ENCODE results near the gene C3orf18. TPM values are rescaled to one million over a fixed set of nuclear protein-coding genes. Genes with fewer than 3 reads are reported as not detected.

The C3orf18 gene
- total RNA-seq, 1 donor from 2014 or later = 12.7 TPM

DNA sequence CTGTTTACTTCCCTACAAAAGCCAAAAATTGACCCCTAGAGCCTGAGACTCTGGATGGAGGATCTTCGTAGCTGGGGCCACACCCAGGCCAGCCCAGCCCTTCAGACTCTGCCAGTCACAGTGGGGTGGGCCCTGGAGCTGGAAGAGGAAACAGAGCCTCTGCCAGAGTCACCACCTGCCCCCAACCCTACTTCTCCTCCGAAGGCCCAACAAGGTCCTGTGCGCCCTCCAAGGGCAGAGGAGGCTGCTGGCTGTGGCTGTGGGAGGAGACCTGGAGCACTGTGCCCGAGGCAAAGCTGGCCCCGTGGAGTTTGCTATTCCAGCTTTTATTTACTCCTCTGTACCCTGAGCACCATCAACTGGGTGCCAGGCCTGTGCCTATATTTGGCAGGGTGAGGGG is 25.0 kb upstream of the C3orf18 start:
- Mint-ChIP-seq H3K4me1 (no peaks in the 10 kb centered on the region), H3K36me3 (ENCODE audit: low read depth) (no peaks in the 10 kb centered on the region), H3K27me3 (ENCODE audit: low read depth) (no peaks in the 10 kb centered on the region), H3K9me3 (no peaks in the 10 kb centered on the region), H3K27ac (ENCODE audit: unreplicated experiment) (peak overlapping the region; percentile 19), H3K4me3 (no peak overlapping the region)
- TF ChIP-seq, protein P1, sequence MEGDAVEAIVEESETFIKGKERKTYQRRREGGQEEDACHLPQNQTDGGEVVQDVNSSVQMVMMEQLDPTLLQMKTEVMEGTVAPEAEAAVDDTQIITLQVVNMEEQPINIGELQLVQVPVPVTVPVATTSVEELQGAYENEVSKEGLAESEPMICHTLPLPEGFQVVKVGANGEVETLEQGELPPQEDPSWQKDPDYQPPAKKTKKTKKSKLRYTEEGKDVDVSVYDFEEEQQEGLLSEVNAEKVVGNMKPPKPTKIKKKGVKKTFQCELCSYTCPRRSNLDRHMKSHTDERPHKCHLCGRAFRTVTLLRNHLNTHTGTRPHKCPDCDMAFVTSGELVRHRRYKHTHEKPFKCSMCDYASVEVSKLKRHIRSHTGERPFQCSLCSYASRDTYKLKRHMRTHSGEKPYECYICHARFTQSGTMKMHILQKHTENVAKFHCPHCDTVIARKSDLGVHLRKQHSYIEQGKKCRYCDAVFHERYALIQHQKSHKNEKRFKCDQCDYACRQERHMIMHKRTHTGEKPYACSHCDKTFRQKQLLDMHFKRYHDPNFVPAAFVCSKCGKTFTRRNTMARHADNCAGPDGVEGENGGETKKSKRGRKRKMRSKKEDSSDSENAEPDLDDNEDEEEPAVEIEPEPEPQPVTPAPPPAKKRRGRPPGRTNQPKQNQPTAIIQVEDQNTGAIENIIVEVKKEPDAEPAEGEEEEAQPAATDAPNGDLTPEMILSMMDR (conservative IDR thresholded peaks at IDR 0.05) = no peak
- DNase-seq (ENCODE audit: low read depth, low spot score) = no peak

DNA sequence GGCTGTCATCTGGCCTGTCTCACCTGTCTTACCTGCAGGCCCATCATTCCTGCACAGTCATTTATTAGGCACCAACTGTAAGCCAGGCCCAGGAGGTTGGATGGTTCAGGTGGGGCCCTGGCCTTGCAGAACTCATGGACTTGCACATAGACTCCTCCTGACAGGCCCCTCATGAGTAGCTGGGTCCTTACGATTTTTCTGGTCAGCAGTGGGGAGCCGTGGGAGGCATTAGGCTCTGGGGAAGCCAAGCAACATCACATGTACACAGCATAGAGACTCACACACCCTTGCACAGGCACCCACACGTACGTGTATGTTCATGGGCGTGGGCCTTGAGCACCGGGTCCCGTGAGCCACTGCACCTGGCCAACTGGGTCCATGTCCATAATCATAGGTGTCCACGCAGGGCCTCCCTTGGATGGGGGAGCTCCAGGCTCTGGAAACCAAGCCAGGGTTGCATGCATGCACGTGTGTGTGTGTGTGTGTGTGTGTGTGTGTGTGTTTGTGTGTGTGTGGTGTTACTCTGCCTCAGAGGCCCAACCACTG is 23.7 kb upstream of the C3orf18 start:
- TF ChIP-seq, protein P1 (conservative IDR thresholded peaks at IDR 0.05) = no peak
- H3K27ac Mint-ChIP-seq (ENCODE audit: unreplicated experiment) = no peak overlapping the region

DNA sequence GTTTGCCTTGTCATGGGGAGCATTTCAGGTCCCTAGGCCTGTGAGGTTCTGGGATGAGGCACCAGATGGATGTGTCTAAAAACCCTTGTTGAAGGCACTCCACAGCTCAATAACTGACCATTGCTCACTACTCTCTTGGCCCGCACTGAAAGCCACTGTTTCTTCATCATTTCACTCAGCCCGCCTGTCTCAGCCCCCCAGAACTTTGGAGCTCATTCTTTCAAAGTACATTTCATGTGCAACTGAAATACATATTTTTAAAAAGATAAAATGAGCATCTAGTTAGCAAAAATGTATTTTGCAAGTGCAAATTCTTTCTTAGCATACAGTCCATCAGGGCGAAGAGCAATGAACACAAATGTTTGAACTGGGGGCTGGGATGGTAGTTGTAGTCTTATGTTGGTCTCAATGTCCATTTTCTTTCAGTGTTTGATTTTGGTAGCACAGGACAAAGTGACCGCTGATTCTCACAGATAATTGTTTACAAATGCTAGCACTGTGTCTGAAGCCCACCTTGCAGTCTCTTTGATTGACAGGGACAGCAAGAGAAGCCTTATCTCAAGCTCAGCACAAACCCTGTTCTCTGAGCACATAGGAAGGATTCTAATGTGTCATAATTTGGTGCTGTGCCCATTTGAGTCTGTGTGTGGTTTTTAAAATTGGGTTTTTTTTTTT is 21.3 kb upstream of the C3orf18 start:
- TF ChIP-seq, protein P1 (conservative IDR thresholded peaks at IDR 0.05) = no peak
- H3K36me3 Mint-ChIP-seq (ENCODE audit: low read depth) = no peaks in the 10 kb centered on the region
- no peaks in the 10 kb centered on the region for H3K27me3 Mint-ChIP-seq (ENCODE audit: low read depth)
- H3K27ac Mint-ChIP-seq (ENCODE audit: unreplicated experiment) = no peak overlapping the region
- H3K4me1 Mint-ChIP-seq = no peaks in the 10 kb centered on the region
- H3K4me3 Mint-ChIP-seq = no peak overlapping the region
- no peaks in the 10 kb centered on the region for H3K9me3 Mint-ChIP-seq
- DNase-seq (ENCODE audit: low read depth, low spot score) = no peak

More for the DNA sequence above, 23.7 kb upstream of the C3orf18 start:
- Mint-ChIP-seq H3K4me3 (no peak overlapping the region), H3K36me3 (ENCODE audit: low read depth) (no peaks in the 10 kb centered on the region), H3K4me1 (no peaks in the 10 kb centered on the region), H3K27me3 (ENCODE audit: low read depth) (no peaks in the 10 kb centered on the region), H3K9me3 (no peaks in the 10 kb centered on the region)
- no peak for DNase-seq (ENCODE audit: low read depth, low spot score)

DNA sequence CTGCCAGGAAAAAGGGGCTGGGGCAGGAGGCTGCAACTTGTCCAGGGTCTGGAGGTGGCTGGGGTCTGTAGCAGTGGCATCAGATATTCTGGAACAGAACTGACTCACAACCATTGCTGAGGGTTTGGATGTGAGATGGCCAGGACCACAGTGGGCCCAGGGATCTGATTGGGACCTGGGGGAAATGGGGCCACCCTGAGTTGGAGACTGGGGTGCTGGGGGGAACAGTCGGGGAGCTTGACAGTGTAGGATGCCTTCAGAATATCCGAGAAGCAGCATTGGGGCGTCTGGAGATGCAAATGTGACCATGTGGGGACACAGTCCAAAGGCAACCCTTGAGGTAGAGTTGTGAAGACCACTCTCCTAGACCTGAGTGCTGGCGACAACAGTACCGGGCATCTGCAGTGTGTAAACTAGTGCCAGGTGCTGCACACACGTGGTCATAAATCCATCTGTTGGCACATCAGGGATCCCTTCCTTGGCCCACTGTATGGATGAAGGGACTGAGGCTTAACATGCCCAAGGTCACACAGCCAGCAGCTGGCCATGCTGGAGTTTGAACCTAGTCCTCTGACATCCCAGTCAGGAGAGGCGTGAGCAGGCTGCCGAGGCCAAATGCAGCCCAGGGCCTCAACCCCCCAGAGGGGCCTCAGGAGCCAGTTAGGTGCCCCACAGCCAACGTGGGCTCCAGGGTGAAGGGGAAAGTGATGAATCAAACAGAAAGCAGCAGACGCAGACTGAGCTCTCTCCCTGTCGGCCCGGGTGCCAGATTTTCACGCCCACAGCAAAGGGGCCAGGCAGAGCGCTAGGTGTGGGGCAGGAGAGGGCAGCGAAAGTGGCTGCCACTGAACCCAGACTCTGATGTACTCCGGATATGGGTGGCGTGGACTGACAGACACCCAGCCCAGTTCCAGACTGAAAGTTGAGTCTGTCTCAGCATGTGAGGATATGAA is 20.5 kb upstream of the C3orf18 start:
- TF ChIP-seq, protein P1 (conservative IDR thresholded peaks at IDR 0.05) = no peak
- no peaks in the 10 kb centered on the region for H3K9me3 Mint-ChIP-seq
- H3K4me3 Mint-ChIP-seq = no peak overlapping the region
- H3K36me3 Mint-ChIP-seq (ENCODE audit: low read depth) = no peaks in the 10 kb centered on the region
- no peak for DNase-seq (ENCODE audit: low read depth, low spot score)
- H3K4me1 Mint-ChIP-seq = no peaks in the 10 kb centered on the region
- H3K27me3 Mint-ChIP-seq (ENCODE audit: low read depth) = no peaks in the 10 kb centered on the region
- H3K27ac Mint-ChIP-seq (ENCODE audit: unreplicated experiment) = peak overlapping the region; percentile 19

DNA sequence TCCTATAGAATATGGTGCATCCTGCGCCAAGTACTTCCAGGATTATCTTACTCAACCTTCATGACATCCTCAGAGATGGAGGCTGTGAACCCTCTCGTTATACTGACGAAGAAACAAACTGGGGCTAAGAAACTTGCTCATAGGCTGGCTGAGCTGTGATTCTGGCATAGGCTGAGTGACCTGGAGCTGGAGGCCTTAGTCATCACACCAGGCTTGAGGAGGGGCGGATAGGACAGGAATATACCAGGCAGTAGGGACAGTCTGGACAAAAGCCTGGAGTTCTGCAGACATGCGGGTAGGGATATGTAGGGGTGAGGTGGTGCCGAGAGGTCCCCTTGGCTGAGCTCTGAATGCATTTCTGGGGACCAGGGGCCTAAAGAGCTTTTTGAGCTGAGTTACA is 19.8 kb upstream of the C3orf18 start:
- no peak overlapping the region for H3K4me3 Mint-ChIP-seq
- no peaks in the 10 kb centered on the region for H3K27me3 Mint-ChIP-seq (ENCODE audit: low read depth)
- TF ChIP-seq, protein P1 (conservative IDR thresholded peaks at IDR 0.05) = no peak
- H3K9me3 Mint-ChIP-seq = no peaks in the 10 kb centered on the region
- DNase-seq (ENCODE audit: low read depth, low spot score) = no peak
- no peak overlapping the region for H3K27ac Mint-ChIP-seq (ENCODE audit: unreplicated experiment)
- no peaks in the 10 kb centered on the region for H3K36me3 Mint-ChIP-seq (ENCODE audit: low read depth)
- H3K4me1 Mint-ChIP-seq = no peaks in the 10 kb centered on the region

All from neural crest cell (in vitro differentiated cells).